ENCODE data around the gene DRC7. TPM values are rescaled to one million over a fixed set of nuclear protein-coding genes. Genes with fewer than 3 reads are reported as not detected.

The DRC7 gene
- total RNA-seq, 1 experiment from 2014 or later = not detected

DNA sequence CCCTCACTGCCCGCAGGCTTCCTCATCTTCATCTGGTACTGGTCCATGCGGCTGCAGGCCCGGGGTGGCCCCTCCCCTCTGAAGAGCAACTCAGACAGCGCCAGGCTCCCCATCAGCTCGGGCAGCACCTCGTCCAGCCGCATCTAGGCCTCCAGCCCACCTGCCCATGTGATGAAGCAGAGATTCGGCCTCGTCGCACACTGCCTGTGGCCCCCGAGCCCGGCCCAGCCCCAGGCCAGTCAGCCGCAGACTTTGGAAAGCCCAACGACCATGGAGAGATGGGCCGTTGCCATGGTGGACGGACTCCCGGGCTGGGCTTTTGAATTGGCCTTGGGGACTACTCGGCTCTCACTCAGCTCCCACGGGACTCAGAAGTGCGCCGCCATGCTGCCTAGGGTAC is 31.2 kb upstream of the DRC7 start (continued):
- no peak for TF ChIP-seq MXD4 (CRISPR knock-in tag; IDR thresholded peaks at IDR 0.05; ENCODE audit: borderline replicate concordance)
- TF ChIP-seq, protein P1, sequence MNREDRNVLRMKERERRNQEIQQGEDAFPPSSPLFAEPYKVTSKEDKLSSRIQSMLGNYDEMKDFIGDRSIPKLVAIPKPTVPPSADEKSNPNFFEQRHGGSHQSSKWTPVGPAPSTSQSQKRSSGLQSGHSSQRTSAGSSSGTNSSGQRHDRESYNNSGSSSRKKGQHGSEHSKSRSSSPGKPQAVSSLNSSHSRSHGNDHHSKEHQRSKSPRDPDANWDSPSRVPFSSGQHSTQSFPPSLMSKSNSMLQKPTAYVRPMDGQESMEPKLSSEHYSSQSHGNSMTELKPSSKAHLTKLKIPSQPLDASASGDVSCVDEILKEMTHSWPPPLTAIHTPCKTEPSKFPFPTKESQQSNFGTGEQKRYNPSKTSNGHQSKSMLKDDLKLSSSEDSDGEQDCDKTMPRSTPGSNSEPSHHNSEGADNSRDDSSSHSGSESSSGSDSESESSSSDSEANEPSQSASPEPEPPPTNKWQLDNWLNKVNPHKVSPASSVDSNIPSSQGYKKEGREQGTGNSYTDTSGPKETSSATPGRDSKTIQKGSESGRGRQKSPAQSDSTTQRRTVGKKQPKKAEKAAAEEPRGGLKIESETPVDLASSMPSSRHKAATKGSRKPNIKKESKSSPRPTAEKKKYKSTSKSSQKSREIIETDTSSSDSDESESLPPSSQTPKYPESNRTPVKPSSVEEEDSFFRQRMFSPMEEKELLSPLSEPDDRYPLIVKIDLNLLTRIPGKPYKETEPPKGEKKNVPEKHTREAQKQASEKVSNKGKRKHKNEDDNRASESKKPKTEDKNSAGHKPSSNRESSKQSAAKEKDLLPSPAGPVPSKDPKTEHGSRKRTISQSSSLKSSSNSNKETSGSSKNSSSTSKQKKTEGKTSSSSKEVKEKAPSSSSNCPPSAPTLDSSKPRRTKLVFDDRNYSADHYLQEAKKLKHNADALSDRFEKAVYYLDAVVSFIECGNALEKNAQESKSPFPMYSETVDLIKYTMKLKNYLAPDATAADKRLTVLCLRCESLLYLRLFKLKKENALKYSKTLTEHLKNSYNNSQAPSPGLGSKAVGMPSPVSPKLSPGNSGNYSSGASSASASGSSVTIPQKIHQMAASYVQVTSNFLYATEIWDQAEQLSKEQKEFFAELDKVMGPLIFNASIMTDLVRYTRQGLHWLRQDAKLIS (CRISPR knock-in tag; IDR thresholded peaks at IDR 0.05; ENCODE audit: borderline replicate concordance) = no peak
- no peak for TF ChIP-seq ZNF232 (CRISPR knock-in tag; IDR thresholded peaks at IDR 0.05)
- no peak for TF ChIP-seq SMAD3 (CRISPR knock-in tag; IDR thresholded peaks at IDR 0.05; ENCODE audit: borderline replicate concordance)
- TF ChIP-seq, protein P2, sequence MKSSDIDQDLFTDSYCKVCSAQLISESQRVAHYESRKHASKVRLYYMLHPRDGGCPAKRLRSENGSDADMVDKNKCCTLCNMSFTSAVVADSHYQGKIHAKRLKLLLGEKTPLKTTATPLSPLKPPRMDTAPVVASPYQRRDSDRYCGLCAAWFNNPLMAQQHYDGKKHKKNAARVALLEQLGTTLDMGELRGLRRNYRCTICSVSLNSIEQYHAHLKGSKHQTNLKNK (CRISPR knock-in tag; IDR thresholded peaks at IDR 0.05) = no peak
- TF ChIP-seq EMX1 (CRISPR knock-in tag; IDR thresholded peaks at IDR 0.05) = no peak
- TF ChIP-seq, protein P3, sequence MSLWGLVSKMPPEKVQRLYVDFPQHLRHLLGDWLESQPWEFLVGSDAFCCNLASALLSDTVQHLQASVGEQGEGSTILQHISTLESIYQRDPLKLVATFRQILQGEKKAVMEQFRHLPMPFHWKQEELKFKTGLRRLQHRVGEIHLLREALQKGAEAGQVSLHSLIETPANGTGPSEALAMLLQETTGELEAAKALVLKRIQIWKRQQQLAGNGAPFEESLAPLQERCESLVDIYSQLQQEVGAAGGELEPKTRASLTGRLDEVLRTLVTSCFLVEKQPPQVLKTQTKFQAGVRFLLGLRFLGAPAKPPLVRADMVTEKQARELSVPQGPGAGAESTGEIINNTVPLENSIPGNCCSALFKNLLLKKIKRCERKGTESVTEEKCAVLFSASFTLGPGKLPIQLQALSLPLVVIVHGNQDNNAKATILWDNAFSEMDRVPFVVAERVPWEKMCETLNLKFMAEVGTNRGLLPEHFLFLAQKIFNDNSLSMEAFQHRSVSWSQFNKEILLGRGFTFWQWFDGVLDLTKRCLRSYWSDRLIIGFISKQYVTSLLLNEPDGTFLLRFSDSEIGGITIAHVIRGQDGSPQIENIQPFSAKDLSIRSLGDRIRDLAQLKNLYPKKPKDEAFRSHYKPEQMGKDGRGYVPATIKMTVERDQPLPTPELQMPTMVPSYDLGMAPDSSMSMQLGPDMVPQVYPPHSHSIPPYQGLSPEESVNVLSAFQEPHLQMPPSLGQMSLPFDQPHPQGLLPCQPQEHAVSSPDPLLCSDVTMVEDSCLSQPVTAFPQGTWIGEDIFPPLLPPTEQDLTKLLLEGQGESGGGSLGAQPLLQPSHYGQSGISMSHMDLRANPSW (CRISPR knock-in tag; conservative IDR thresholded peaks at IDR 0.05; ENCODE audit: low read depth) = no peak
- no peak for TF ChIP-seq ZNF671 (CRISPR knock-in tag; IDR thresholded peaks at IDR 0.05)

DNA sequence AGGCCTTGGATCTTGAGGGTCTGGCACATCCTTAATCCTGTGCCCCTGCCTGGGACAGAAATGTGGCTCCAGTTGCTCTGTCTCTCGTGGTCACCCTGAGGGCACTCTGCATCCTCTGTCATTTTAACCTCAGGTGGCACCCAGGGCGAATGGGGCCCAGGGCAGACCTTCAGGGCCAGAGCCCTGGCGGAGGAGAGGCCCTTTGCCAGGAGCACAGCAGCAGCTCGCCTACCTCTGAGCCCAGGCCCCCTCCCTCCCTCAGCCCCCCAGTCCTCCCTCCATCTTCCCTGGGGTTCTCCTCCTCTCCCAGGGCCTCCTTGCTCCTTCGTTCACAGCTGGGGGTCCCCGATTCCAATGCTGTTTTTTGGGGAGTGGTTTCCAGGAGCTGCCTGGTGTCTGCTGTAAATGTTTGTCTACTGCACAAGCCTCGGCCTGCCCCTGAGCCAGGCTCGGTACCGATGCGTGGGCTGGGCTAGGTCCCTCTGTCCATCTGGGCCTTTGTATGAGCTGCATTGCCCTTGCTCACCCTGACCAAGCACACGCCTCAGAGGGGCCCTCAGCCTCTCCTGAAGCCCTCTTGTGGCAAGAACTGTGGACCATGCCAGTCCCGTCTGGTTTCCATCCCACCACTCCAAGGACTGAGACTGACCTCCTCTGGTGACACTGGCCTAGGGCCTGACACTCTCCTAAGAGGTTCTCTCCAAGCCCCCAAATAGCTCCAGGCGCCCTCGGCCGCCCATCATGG is 30.5 kb upstream of the DRC7 start:
- Mint-ChIP-seq H3K4me3 (no peak overlapping the region), H3K9me3 (no peaks in the 10 kb centered on the region), H3K36me3 (no peaks in the 10 kb centered on the region), H3K4me1 (no peaks in the 10 kb centered on the region), H3K27ac (no peak overlapping the region), H3K27me3 (ENCODE audit: low read depth) (no peaks in the 10 kb centered on the region)
- DNase-seq (ENCODE audit: low spot score) (no peak), ATAC-seq (peak; percentile 44)
- ChIA-PET POLR2A (no interaction called here), CTCF (interaction anchor here (0.7 to 2.6 kb wide), 16 partner anchors 10 to 368 kb away, joined by 3 to 11 read pairs (median 4); no protein-coding TSS in a partner anchor)
- TF ChIP-seq SOX15 (CRISPR knock-in tag; IDR thresholded peaks at IDR 0.05) = no peak
- TF ChIP-seq CBFB (CRISPR knock-in tag; IDR thresholded peaks at IDR 0.05; ENCODE audit: low read depth) = no peak
- TF ChIP-seq ZNF263 (CRISPR knock-in tag; IDR thresholded peaks at IDR 0.05; ENCODE audit: low read depth) = no peak
- no peak for TF ChIP-seq ZNF219 (CRISPR knock-in tag; IDR thresholded peaks at IDR 0.05; ENCODE audit: borderline replicate concordance)
- TF ChIP-seq TEAD4 (CRISPR knock-in tag; IDR thresholded peaks at IDR 0.05) = no peak

DNA sequence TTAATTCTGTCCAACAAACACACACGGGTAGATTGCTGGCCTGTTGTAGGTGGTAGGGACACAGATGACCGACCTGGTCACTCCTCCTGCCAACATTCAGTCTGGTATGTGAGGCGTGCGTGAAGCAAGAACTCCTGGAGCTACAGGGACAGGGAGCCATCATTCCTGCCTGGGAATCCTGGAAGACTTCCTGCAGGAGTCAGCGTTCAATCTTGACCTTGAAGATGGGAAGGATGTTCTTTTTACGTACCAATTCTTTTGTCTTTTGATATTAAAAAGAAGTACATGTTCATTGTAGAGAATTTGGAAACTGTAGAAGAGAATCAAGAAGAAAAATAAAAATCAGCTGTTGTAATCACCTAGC is 30.0 kb upstream of the DRC7 start:
- no peak overlapping the region for H3K4me3 Mint-ChIP-seq
- ChIA-PET POLR2A (no interaction called here), CTCF (interaction anchor here (0.7 to 2.6 kb wide), 16 partner anchors 10 to 368 kb away, joined by 3 to 11 read pairs (median 4); no protein-coding TSS in a partner anchor)
- no peak overlapping the region for H3K27ac Mint-ChIP-seq
- no peaks in the 10 kb centered on the region for H3K9me3 Mint-ChIP-seq
- no peaks in the 10 kb centered on the region for H3K27me3 Mint-ChIP-seq (ENCODE audit: low read depth)
- no peaks in the 10 kb centered on the region for H3K4me1 Mint-ChIP-seq
- no peaks in the 10 kb centered on the region for H3K36me3 Mint-ChIP-seq
- DNase-seq (ENCODE audit: low spot score) = no peak
- no peak for ATAC-seq
- TF ChIP-seq, protein P4, sequence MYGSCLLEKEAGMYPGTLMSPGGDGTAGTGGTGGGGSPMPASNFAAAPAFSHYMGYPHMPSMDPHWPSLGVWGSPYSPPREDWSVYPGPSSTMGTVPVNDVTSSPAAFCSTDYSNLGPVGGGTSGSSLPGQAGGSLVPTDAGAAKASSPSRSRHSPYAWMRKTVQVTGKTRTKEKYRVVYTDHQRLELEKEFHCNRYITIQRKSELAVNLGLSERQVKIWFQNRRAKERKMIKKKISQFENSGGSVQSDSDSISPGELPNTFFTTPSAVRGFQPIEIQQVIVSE (CRISPR knock-in tag; IDR thresholded peaks at IDR 0.05; ENCODE audit: borderline replicate concordance) = no peak
- TF ChIP-seq NFE2L1 (CRISPR knock-in tag; IDR thresholded peaks at IDR 0.05) (no peak), JAZF1 (CRISPR knock-in tag; IDR thresholded peaks at IDR 0.05) (no peak), ATF1 (CRISPR knock-in tag; IDR thresholded peaks at IDR 0.05) (no peak), ZNF317 (CRISPR knock-in tag; IDR thresholded peaks at IDR 0.05; ENCODE audit: borderline replicate concordance, low read depth) (no peak), PRRX2 (CRISPR knock-in tag; IDR thresholded peaks at IDR 0.05) (no peak)
- TF ChIP-seq, protein P5, sequence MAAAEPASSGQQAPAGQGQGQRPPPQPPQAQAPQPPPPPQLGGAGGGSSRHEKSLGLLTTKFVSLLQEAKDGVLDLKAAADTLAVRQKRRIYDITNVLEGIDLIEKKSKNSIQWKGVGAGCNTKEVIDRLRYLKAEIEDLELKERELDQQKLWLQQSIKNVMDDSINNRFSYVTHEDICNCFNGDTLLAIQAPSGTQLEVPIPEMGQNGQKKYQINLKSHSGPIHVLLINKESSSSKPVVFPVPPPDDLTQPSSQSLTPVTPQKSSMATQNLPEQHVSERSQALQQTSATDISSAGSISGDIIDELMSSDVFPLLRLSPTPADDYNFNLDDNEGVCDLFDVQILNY (CRISPR knock-in tag; IDR thresholded peaks at IDR 0.05) = no peak
- TF ChIP-seq, protein P6, sequence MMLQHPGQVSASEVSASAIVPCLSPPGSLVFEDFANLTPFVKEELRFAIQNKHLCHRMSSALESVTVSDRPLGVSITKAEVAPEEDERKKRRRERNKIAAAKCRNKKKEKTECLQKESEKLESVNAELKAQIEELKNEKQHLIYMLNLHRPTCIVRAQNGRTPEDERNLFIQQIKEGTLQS (CRISPR knock-in tag; conservative IDR thresholded peaks at IDR 0.05) = no peak

All from WTC11 (cell line).